ENCODE data around the gene CDC42EP2.

The CDC42EP2 gene

DNA sequence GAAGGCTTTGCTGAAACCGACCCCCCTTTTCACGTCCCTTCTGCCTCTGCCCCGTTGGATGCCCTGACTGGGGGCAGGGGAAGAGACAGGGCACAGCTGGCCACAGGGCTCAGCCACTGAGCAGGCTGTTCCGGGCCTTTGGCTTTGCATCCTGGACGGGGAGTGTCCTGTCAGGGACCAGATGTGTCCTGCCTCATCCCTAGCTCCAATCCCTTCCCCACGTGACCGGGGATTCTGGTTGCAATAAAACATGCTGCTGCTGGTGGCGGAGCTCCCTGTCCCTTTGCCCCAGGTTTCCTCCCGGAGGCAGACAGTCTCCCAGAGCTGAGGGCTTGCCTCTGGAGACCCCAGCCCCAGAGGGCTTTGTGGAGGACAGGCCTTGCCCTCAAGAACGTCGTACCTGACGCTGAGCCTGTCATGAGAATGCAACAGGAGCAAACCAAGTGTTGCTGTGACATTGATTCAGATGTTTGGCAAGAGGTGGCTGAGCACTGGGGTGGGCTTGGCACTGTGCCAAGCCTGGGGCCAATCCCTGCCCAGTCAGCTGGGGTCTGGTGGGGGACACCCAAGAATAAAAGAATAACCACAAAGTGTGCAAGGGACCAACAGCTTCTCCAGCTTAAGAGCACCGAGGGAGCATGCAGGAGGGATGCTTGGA lies 7.3 kb downstream of the CDC42EP2 start:
- Histone ChIP-seq H4K20me1 (ENCODE audit: control insufficient read depth, insufficient read depth, low read depth, low read length) (no peaks in the 10 kb centered on the region), H3F3A (ENCODE audit: control insufficient read depth, insufficient read depth) (0 out of 2 replicates have a peak, but pooled peaks cover 6% of the 10 kb centered on the region), H3K4me2 (ENCODE audit: low read length) (no peak overlapping the region), H3K79me2 (ENCODE audit: control insufficient read depth, low read length) (no peaks in the 10 kb centered on the region), H3K9me3 (ENCODE audit: control insufficient read depth, insufficient read depth, low read length) (no peaks in the 10 kb centered on the region), H3K36me3 (ENCODE audit: control insufficient read depth, low read length) (no peaks in the 10 kb centered on the region), H3K9me2 (replicated peaks; ENCODE audit: control insufficient read depth, low read length) (no peaks in the 10 kb centered on the region), H3K4me3 (ENCODE audit: low read length) (no peak overlapping the region), H3K27ac (ENCODE audit: low read depth, low read length) (no peak overlapping the region), H3K4me1 (ENCODE audit: control insufficient read depth, low read length) (peaks cover 5% of the 10 kb centered on the region; the same call in 1 of the 2 replicates), H3K27me3 (ENCODE audit: control insufficient read depth, low read length) (no peaks in the 10 kb centered on the region)
- no peak for TF ChIP-seq EZH2phosphoT487 (IDR thresholded peaks at IDR 0.05; ENCODE audit: borderline replicate concordance, low read length)
- TF ChIP-seq, protein P1, sequence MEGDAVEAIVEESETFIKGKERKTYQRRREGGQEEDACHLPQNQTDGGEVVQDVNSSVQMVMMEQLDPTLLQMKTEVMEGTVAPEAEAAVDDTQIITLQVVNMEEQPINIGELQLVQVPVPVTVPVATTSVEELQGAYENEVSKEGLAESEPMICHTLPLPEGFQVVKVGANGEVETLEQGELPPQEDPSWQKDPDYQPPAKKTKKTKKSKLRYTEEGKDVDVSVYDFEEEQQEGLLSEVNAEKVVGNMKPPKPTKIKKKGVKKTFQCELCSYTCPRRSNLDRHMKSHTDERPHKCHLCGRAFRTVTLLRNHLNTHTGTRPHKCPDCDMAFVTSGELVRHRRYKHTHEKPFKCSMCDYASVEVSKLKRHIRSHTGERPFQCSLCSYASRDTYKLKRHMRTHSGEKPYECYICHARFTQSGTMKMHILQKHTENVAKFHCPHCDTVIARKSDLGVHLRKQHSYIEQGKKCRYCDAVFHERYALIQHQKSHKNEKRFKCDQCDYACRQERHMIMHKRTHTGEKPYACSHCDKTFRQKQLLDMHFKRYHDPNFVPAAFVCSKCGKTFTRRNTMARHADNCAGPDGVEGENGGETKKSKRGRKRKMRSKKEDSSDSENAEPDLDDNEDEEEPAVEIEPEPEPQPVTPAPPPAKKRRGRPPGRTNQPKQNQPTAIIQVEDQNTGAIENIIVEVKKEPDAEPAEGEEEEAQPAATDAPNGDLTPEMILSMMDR (IDR thresholded peaks at IDR 0.05; ENCODE audit: low read depth, low read length, poor library complexity, severe bottlenecking) = no peak

DNA sequence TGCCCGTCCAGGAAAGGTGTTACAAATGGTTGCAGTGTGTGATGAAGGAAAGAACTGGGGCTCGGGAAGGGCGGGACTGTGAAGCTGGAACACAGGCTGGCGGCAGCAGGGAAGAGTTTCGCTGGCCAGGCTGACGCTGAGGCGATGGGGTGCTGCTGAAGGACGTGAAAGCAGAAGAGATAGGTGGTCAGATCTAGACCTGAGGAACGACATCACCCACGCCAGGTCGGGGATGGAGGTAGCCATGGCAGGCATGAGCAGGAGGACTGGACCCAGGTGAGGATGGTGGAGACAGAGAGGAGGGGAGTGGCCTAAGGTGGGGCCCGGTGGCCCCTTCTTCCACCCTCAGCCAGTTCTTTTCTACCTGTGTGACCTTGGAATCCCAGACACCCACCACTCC lies 9.1 kb downstream of the CDC42EP2 start:
- Histone ChIP-seq H3K4me3 (ENCODE audit: low read length) (no peak overlapping the region), H3K79me2 (ENCODE audit: control insufficient read depth, low read length) (no peaks in the 10 kb centered on the region), H3K27ac (ENCODE audit: low read depth, low read length) (no peak overlapping the region), H3K36me3 (ENCODE audit: control insufficient read depth, low read length) (no peaks in the 10 kb centered on the region), H4K20me1 (ENCODE audit: control insufficient read depth, insufficient read depth, low read depth, low read length) (no peaks in the 10 kb centered on the region), H3K9me2 (replicated peaks; ENCODE audit: control insufficient read depth, low read length) (no peaks in the 10 kb centered on the region), H3K4me1 (ENCODE audit: control insufficient read depth, low read length) (peaks cover 2% of the 10 kb centered on the region), H3F3A (ENCODE audit: control insufficient read depth, insufficient read depth) (no peaks in the 10 kb centered on the region), H3K4me2 (ENCODE audit: low read length) (no peak overlapping the region), H3K27me3 (ENCODE audit: control insufficient read depth, low read length) (no peaks in the 10 kb centered on the region), H3K9me3 (ENCODE audit: control insufficient read depth, insufficient read depth, low read length) (no peaks in the 10 kb centered on the region)
- no peak for TF ChIP-seq EZH2phosphoT487 (IDR thresholded peaks at IDR 0.05; ENCODE audit: borderline replicate concordance, low read length)
- TF ChIP-seq, protein P1 (IDR thresholded peaks at IDR 0.05; ENCODE audit: low read depth, low read length, poor library complexity, severe bottlenecking) = no peak

DNA sequence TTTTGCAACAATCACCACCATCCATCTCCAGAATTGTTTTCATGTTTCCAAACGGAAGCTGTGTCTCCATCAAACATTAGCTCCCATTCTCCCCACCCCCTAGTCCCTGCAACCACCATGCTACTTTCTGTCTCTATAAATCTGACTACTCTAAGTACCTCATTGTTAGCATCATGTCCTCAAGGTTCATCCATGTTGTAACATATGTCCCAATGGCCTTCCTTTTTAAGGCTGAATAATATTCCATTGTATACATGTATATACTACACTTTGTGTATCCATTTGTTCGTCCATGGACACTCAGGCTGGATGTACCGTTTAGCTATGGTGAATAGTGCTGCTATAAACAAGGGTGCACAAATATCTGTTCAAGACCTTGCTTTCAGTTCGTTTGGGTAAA lies 10.8 kb downstream of the CDC42EP2 start:
- no peaks in the 10 kb centered on the region for H3K79me2 ChIP-seq (ENCODE audit: control insufficient read depth, low read length)
- H3F3A ChIP-seq (ENCODE audit: control insufficient read depth, insufficient read depth) = 0 out of 2 replicates have a peak, but pooled peaks cover 3% of the 10 kb centered on the region
- H3K9me2 ChIP-seq (replicated peaks; ENCODE audit: control insufficient read depth, low read length) = no peaks in the 10 kb centered on the region
- no peaks in the 10 kb centered on the region for H3K9me3 ChIP-seq (ENCODE audit: control insufficient read depth, insufficient read depth, low read length)
- peaks cover 18% of the 10 kb centered on the region for H3K4me1 ChIP-seq (ENCODE audit: control insufficient read depth, low read length)
- H4K20me1 ChIP-seq (ENCODE audit: control insufficient read depth, insufficient read depth, low read depth, low read length) = no peaks in the 10 kb centered on the region
- no peak overlapping the region for H3K4me3 ChIP-seq (ENCODE audit: low read length)
- no peak for TF ChIP-seq EZH2phosphoT487 (IDR thresholded peaks at IDR 0.05; ENCODE audit: borderline replicate concordance, low read length)
- TF ChIP-seq, protein P1 (IDR thresholded peaks at IDR 0.05; ENCODE audit: low read depth, low read length, poor library complexity, severe bottlenecking) = no peak
- no peak overlapping the region for H3K4me2 ChIP-seq (ENCODE audit: low read length)
- no peaks in the 10 kb centered on the region for H3K27me3 ChIP-seq (ENCODE audit: control insufficient read depth, low read length)
- no peak overlapping the region for H3K27ac ChIP-seq (ENCODE audit: low read depth, low read length)
- no peaks in the 10 kb centered on the region for H3K36me3 ChIP-seq (ENCODE audit: control insufficient read depth, low read length)

Measured in DOHH2 (cell line).